Mammary epithelial cell (primary cell): ENCODE results near the gene KSR1.

Experiments used
- EZH2 ChIP-seq: IDR thresholded peaks from 2 replicates; pipeline ENCODE4 v1.6.1; 2012; ENCODE audit warnings: low read length, inconsistent platforms, borderline replicate concordance
- TF ChIP-seq, protein P1 (sequence below), 2 donors: IDR thresholded peaks in 1 of 2; conservative IDR thresholded peaks in 1 of 2; 2 replicates each; pipeline ENCODE4 v1.5.1; 2011 to 2012; ENCODE audit warnings: inconsistent platforms in 2 of 2, low read length in 2 of 2, mild to moderate bottlenecking in 2 of 2, control low read depth in 1 of 2, low read depth in 1 of 2; ENCODE audit not compliant: insufficient read depth in 1 of 2; ENCODE audit errors: extremely low read depth in 1 of 2

- TF ChIP-seq, protein P1, sequence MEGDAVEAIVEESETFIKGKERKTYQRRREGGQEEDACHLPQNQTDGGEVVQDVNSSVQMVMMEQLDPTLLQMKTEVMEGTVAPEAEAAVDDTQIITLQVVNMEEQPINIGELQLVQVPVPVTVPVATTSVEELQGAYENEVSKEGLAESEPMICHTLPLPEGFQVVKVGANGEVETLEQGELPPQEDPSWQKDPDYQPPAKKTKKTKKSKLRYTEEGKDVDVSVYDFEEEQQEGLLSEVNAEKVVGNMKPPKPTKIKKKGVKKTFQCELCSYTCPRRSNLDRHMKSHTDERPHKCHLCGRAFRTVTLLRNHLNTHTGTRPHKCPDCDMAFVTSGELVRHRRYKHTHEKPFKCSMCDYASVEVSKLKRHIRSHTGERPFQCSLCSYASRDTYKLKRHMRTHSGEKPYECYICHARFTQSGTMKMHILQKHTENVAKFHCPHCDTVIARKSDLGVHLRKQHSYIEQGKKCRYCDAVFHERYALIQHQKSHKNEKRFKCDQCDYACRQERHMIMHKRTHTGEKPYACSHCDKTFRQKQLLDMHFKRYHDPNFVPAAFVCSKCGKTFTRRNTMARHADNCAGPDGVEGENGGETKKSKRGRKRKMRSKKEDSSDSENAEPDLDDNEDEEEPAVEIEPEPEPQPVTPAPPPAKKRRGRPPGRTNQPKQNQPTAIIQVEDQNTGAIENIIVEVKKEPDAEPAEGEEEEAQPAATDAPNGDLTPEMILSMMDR (conservative IDR thresholded peaks at IDR 0.05 in 1 of 2, IDR thresholded peaks at IDR 0.05 in 1 of 2; ENCODE audit: extremely low read depth in 1 of 2, insufficient read depth in 1 of 2, low read depth in 1 of 2, low read length in 2 of 2) = no peak
- no peak for TF ChIP-seq EZH2
Observed at GRCh38 chr17:27549251-27549893, 93.1 kb downstream of the KSR1 start.
